T-helper 1 cell treated with Interleukin-12 subunit alpha and Interleukin-12 subunit beta and Interleukin-4 antibody, amounts not matched to agents 30 μg/mL and 1 μg/mL, for 36 hours (primary cell): ENCODE results near the gene TPTE.
"Not testable (repeated sequence)": the region's sequence is repeated elsewhere in the genome, so short reads cannot be mapped to it uniquely, and the experiment has no call there.

Experiments used
- H3K27ac Mint-ChIP-seq: one replicate; pipeline ENCODE4 v1.8.0; 2021; ENCODE audit warnings: mild to moderate bottlenecking, mixed read lengths
- H3K27me3 Mint-ChIP-seq: one replicate; pipeline ENCODE4 v1.8.0; 2021; ENCODE audit warnings: low read depth, mixed read lengths
- H3K36me3 Mint-ChIP-seq: one replicate; pipeline ENCODE4 v1.8.0; 2021; ENCODE audit warnings: low read depth, mixed read lengths
- H3K4me1 Mint-ChIP-seq: one replicate; pipeline ENCODE4 v1.8.0; 2021; ENCODE audit warnings: low read depth, mixed read lengths
- H3K4me3 Mint-ChIP-seq: one replicate; pipeline ENCODE4 v1.8.0; 2021; ENCODE audit warnings: mild to moderate bottlenecking, moderate library complexity, mixed read lengths
- H3K9me3 Mint-ChIP-seq: one replicate; pipeline ENCODE4 v1.8.0; 2021; ENCODE audit warnings: mixed read lengths

Gene TPTE

GRCh38 chr21:10639746-10640145 is 118.4 kb downstream of the TPTE start:
- not testable (repeated sequence) for H3K27me3 Mint-ChIP-seq, H3K4me3 Mint-ChIP-seq, H3K27ac Mint-ChIP-seq, H3K4me1 Mint-ChIP-seq, H3K36me3 Mint-ChIP-seq, H3K9me3 Mint-ChIP-seq

DNA sequence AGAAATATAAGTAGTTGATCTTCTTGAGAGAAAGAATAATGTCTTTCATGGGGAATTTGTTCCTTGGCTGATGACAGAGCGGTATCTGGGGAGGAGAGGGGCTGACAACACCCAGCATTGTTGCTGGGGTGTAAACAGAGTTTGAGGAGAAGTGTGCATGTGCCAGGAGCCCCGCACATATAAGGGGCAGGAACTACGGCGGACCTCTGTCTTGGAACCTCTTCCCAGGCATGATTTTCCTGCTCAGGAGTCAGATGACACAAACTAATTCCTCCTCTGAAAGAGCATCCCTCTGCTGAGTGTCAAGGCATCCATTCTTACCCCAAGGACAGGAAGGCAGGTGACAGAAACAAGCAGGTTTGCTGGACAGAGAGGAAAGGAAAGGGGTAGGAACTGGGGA is 119.1 kb downstream of the TPTE start:
- Mint-ChIP-seq H3K27me3 (no peaks in the 10 kb centered on the region), H3K27ac (no peak overlapping the region), H3K9me3 (no peaks in the 10 kb centered on the region), H3K4me1 (no peaks in the 10 kb centered on the region), H3K36me3 (no peaks in the 10 kb centered on the region), H3K4me3 (no peak overlapping the region)

DNA sequence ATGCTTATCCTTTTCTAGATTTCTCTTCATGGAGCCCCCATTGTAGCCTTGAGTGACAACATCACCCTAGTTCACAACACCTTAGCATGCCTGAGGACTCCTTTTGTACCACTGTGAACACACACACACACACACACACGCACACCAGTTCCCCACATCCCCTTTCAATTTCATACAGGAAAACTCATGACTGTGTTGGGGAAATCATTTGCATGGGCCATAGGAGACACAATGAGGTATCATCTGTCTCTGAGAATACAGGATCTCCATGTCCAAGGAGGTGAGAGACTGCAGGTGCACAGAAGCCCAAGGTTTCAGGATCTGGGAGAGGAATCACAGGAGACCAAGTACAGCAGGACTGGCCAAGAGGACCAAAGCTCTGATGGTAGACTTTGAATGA is 119.7 kb downstream of the TPTE start:
- Mint-ChIP-seq H3K4me3 (no peak overlapping the region), H3K9me3 (no peaks in the 10 kb centered on the region), H3K27ac (no peak overlapping the region), H3K36me3 (no peaks in the 10 kb centered on the region), H3K4me1 (no peaks in the 10 kb centered on the region), H3K27me3 (no peaks in the 10 kb centered on the region)

DNA sequence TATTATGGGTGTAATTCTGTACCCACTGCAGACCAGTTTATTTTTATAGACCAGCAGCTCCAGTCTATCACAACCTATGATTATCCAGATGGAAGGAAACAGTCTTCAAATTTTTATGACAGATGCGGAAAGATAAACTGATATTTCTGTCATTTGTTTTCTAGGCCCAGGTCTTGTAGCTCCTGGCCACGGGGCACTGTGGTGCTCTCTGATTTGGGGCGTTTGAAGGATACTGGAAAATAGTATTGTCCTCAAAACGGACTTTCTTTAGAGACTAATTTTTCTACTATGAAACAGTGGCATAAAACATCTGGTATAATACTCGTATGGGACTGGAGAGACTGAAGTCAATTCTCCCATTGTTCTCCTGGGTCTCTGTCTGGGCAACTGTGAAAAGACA is 124.3 kb downstream of the TPTE start:
- H3K4me3 Mint-ChIP-seq, result not testable (repeated sequence)

GRCh38 chr21:10649350-10650149 is 128.2 kb downstream of the TPTE start:
- H3K4me1 Mint-ChIP-seq, H3K4me3 Mint-ChIP-seq, H3K36me3 Mint-ChIP-seq, H3K27me3 Mint-ChIP-seq, H3K27ac Mint-ChIP-seq: not testable (repeated sequence)
- peaks cover 22% of the 10 kb centered on the region for H3K9me3 Mint-ChIP-seq

More for the DNA sequence above, 124.3 kb downstream of the TPTE start:
- not testable (repeated sequence) for H3K36me3 Mint-ChIP-seq, H3K27me3 Mint-ChIP-seq, H3K27ac Mint-ChIP-seq, H3K4me1 Mint-ChIP-seq
- peaks cover 22% of the 10 kb centered on the region for H3K9me3 Mint-ChIP-seq

GRCh38 chr21:10650297-10650696 is 128.9 kb downstream of the TPTE start:
- not testable (repeated sequence) for H3K27me3 Mint-ChIP-seq, H3K27ac Mint-ChIP-seq, H3K36me3 Mint-ChIP-seq, H3K4me1 Mint-ChIP-seq, H3K4me3 Mint-ChIP-seq
- peaks cover 22% of the 10 kb centered on the region for H3K9me3 Mint-ChIP-seq
